ENCODE data around the gene TAF10.

TAF10 gene

DNA sequence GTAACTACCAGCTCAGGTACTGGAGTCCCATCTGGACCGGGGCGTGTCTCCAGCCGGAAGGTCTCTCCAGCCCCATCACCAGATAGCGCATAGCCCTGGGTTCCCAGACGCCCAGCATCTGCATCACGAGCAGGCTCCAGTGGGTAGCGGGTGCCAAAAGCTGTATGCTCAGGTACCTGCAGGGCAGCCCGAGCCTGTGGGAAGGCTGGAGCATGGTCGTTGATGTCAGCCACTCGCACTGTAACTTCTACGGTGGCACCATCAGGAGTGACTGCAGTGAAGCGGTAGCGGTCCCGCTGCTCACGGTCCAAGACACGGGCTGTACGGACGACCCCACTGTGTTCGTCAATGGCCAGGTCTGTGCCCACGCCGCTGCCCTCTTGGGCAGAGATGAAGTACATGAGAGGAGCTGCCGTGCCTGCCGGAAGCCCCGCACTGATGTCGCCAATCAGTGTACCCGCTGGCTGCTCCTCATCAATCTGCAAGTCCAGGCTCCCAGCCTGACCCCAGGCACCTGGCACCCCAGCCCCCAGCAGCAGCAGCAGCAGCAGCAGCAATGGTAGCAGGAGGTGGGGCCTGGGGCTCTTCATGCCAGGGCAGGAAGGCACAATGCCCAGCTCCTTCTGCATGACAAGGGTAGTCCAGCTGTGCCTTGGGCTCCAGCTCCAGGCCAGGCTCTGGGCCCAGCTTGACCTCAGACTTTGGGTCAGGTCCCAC lies 29.1 kb upstream of the TAF10 start:
- DNase-seq (ENCODE audit: low read depth in 2 of 2): no peak

- no peak for DNase-seq (ENCODE audit: low read depth in 2 of 2)
Measured at GRCh38 chr11:6640036-6640984, 28.3 kb upstream of the TAF10 start.

DNA sequence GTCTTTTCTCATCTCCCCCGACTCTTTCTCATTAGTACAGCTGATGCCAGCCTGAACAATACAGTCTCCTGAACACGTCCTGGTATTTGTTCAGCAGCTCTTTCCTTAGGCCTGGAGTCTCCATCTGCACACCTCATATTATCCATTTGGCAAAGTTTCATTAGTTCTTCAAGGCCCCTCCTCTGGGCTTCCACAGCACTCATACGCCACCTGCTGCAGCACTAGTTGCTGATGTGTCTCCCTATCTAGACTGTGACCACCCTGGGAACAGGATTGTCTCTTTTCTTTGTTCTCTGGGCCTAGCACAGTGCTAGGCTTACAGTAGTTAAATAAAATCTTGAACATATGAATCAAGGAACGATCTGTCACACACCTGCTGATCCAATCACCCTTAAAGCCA lies 26.4 kb upstream of the TAF10 start:
- DNase-seq (ENCODE audit: low read depth in 2 of 2): no peak

DNA sequence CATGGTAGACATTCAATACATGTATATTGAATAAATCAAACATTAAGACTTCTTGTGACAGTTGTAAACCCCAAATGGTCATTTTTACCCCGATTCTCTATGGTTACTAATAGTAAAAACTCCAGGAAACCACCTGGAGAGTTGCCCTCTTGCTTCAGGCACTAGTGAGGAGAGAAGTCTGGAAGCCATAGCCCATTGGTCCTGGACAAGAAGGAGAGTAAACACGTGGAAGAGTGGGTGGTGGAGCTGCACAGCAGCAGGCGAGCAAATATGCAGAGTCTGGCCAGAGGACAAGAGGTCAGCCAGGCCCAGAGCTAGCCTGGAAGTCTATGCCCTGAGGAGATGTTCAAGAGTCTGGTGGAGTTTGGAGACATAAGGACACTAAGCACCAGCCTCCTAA lies 25.9 kb upstream of the TAF10 start:
- DNase-seq (ENCODE audit: low read depth in 2 of 2): no peak

GRCh38 chr11:6636480-6636879 lies 24.5 kb upstream of the TAF10 start:
- no peak for DNase-seq (ENCODE audit: low read depth in 2 of 2)

DNA sequence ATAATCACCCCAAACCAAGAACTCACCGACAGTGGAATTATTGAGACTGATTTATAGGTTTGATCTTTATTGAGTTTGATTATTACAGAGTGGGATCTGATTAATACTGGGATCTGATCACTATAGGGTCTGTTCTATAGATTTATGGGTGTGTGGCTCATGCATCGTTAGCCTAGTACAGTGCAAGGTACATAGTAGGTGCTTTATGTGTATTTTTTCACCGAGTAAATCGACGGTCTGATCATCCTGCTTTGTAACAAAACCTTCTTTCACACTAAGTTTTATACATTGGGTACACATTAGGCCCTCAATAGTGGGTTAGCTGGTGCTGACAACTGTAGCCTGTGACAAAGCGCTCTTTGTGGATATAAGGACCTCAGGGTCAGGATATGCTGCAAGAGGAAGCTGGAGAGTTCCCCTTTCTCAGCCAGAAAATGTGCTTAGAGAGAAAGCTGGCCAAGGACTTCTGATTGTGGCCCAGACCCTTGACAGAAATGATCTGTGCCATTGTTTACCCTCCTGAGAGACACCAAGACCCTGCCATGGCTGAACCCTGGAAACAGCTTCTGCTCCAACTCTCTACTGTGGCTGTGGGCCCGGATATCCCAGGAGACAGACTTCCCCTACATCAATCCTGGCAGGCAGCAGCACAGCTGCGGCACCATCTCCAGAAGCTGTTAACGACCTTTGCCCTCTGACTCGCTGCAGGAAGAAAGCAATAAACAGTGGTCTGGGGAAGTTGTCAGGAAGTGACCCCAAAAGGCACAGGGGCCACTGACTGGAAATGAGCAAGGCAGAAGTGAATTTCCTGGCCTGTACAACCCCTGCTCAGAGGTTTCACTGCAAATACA lies 23.3 kb upstream of the TAF10 start:
- DNase-seq (ENCODE audit: low read depth in 2 of 2): no peak

DNA sequence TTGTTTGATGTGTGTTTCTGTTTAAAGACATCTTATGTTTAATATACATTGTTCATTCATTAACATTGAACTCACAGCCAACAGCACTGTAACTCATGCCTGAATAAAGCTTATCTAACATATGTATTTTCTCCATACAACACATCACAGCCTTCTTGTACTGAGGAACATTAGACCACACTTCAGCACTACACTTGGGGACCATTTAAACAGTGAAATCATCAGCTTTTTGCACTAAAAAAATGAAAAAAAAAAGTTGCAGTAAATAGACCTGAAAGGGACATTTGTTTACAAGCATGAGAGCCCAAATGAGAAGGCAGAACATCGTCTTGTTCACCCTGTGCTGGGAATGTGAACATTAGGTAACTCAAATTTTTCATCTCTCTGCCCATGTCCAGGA lies 22.5 kb upstream of the TAF10 start:
- no peak for DNase-seq (ENCODE audit: low read depth in 2 of 2)

DNA sequence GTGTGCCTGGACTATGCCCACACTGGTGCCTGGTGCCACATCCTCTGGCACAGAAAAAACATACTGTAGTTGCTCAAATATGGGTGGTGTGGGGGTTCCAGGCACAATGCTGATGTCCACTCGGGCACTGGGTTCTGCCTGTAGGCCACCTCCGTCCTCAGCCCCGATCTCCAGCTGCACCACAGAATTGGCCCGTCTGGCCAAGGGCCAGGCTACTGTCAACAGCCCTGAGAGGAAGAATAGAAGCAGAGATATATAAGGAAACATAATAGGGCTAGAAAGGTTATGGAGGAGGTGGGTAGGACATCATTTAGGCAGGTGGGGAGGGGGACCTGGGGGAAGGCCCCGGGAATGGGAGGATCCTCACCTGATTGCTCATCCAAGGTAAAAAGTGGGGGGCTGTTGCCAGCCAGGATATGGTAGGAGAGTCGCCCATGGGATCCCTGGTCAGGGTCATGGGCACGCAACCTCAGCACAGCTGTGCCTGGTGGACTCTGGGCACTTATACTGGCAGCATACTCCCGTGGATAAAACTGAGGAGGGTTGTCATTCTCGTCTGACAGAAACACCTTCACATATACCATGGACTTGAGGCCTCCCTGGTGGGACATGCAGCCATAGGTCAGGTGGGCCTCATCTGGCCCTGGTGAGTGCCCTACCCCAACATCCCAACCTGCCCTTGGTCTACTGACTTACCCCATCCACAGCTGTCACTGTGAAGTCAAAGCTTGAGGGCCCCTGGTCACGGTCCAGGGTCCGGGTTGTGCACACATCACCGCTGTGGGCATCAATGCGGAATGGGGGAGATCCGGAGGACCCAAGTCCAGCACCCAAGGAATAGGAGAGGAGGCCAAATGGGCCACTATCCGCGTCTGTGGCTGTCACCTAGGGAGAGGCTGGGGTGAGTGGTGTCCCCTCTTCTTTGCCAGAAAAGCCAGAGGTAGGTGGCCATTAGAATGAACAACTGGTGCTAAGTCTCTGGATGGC lies 21.7 kb upstream of the TAF10 start:
- no peak for DNase-seq (ENCODE audit: low read depth in 2 of 2)

- no peak for DNase-seq (ENCODE audit: low read depth in 2 of 2)
Measured at GRCh38 chr11:6632116-6633073, 20.4 kb upstream of the TAF10 start.

DNA sequence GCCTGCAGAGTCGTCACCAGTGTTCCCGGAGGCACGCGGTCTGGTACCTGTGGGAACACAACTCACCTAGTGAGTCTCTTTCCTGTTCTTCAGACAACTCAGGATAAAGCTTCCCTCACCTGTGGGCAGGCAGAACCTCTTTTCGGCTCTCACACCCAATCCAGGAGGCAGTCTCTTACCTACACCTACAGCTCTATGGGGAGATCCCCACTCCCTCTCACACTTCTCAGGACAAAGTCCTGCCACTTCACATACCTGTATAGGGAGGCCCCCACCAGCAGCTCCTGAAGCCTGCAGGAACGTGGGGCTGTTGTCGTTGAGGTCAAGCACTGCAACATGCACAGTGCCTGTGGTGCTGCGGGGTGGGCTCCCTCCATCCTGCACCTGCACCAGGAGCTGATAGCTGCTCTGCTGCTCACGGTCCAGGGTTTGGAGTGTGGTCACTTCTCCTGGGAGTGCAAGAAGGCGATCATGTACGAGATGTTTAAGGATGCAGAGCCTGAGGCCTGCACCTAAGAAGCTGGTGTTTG lies 19.4 kb upstream of the TAF10 start:
- DNase-seq (ENCODE audit: low read depth in 2 of 2): no peak

- DNase-seq (ENCODE audit: low read depth in 2 of 2): no peak
Measured at GRCh38 chr11:6630632-6631291, 18.7 kb upstream of the TAF10 start.

DNA sequence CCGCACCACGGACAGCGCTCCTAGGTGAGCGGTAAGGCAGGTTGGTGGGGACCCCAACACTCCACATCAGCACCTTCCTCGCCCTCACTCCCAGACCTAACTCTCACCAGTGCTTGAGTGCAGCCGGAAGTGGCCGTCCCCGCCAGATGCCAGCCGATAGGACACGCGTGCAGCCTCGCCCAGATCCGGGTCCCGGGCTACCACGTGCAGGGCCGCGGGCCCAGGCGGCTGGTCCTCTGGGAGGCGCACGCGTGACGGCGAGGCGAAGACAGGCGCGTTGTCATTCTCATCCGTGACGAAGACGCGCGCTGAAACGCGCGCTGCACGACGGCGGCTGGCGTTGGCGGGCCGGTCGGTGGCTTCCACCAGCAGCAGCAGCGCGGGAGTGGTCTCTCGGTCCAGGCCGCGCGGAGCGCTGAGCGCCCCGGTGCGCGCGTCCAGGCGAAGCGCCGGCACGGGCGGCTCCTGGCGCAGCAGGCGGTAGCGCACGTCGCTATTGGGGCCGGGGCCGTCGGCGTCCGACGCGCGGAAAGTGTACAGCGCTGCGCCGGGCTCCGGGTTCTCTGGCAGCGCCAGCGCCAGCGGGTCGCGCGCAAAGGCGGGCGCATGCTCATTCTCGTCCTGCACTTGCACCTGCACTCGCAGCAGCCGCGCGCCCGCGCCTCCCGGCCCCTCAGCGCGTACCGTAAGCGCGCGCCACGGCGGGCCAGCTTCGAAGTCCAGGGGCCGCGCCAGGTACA lies 18.0 kb upstream of the TAF10 start:
- no peak for DNase-seq (ENCODE audit: low read depth in 2 of 2)

- DNase-seq (ENCODE audit: low read depth in 2 of 2): no peak
Measured at GRCh38 chr11:6629573-6629891, 17.5 kb upstream of the TAF10 start.

GRCh38 chr11:6628526-6628925 lies 16.5 kb upstream of the TAF10 start:
- no peak for DNase-seq (ENCODE audit: low read depth in 2 of 2)

- no peak for DNase-seq (ENCODE audit: low read depth in 2 of 2)
Measured at GRCh38 chr11:6627762-6628241, 15.8 kb upstream of the TAF10 start.

- DNase-seq (ENCODE audit: low read depth in 2 of 2): no peak
Measured at GRCh38 chr11:6626971-6627761, 15.2 kb upstream of the TAF10 start.

DNA sequence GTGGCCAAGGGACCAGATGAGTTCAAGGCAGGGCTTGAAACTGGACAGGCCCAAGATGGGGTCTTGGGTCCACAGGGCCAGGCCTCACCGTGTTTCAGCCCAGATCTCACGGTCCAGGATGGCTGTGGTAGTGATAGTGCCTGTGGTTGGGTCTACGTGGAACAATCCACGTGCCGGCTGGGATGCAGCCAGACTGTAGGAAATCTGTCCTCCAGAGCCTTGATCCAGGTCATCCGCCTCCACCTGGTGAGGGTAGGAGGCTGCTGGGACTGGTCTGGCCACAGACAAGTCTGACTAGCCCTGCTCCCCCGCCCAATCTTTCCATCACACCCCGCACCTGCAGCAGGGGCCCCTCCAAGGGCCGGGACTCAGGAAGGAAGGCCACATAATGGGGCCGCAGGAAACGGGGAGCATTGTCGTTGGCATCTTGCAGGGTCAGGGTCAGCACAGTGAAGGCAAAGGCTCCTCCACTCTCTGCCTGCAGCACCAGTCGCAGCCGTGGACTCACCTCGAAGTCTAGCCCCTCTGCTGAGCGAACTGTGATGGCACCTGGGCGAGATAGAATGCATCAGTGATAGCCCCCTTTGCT lies 13.9 kb upstream of the TAF10 start:
- no peak for DNase-seq (ENCODE audit: low read depth in 2 of 2)
